HG03342 (cell line): ENCODE measurements around the gene KIFC3.
"Not testable (repeated sequence)": the region's sequence is repeated elsewhere in the genome, so short reads cannot be mapped to it uniquely, and the experiment has no call there.

Source experiments
- ATAC-seq: cut with Tn5 transposase; IDR thresholded peaks from one replicate; pipeline ENCODE4 v1.9.1; 2021; ENCODE audit warnings: mild to moderate bottlenecking, moderate library complexity; ENCODE audit not compliant: unreplicated experiment

KIFC3 gene

DNA sequence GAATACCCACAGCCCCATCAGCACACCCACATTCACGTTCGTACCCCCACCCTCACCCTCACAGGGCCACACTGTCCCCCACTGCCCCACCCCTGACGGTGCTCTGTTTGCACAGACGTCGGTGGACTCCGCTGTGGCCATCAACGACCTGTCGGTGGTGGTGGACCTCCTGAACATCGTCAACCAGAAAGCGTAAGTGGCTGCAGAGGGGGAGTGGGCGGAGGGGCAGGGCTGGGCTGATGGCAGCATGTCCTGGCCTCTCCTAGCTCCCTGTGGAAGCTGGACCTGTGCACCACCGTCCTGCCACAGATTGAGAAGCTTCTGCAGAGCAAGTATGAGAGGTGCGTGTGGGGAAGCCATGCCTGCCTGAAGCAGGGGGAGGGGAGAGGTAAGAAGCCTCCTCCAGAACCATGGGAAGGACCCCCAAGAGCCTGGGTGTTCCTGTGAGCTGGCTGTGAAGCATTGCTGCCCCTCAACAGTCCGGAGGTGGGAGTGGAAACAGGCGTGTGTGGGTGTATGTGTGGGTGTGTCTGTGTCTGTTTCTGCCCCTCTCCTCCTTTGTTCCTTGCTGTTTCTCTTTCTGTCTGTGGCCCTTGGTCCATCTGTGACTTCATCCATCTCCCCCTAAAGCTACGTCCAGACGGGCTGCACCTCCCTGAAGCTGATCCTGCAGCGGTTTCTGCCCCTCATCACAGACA lies 46.4 kb downstream of the KIFC3 start:
- no peak for ATAC-seq

DNA sequence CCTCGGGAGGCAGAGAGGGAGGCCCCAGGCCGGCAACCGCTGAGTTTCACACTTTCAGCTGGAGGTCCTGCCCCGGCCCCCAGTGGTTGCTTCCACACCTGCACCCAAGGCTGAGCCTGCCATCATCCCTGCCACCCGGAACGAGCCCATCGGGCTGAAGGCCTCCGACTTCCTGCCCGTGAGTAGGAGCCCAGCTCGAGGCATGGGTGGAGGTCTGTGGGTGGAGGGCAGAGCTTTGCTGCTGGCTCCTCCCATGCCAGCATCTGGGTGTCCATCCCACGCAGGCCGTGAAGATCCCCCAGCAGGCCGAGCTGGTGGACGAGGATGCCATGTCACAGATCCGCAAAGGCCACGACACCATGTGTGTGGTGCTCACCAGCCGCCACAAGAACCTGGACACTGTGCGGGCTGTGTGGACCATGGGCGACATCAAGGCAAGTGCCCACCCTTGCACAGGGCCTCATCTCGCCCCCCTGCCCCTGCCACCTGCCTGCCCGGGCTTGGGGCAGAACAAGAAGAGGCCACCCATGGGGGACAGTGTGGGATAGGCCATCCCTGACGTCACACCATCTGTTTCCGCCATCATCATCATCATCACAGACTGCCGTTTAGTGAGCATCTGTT lies 47.1 kb downstream of the KIFC3 start:
- no peak for ATAC-seq

DNA sequence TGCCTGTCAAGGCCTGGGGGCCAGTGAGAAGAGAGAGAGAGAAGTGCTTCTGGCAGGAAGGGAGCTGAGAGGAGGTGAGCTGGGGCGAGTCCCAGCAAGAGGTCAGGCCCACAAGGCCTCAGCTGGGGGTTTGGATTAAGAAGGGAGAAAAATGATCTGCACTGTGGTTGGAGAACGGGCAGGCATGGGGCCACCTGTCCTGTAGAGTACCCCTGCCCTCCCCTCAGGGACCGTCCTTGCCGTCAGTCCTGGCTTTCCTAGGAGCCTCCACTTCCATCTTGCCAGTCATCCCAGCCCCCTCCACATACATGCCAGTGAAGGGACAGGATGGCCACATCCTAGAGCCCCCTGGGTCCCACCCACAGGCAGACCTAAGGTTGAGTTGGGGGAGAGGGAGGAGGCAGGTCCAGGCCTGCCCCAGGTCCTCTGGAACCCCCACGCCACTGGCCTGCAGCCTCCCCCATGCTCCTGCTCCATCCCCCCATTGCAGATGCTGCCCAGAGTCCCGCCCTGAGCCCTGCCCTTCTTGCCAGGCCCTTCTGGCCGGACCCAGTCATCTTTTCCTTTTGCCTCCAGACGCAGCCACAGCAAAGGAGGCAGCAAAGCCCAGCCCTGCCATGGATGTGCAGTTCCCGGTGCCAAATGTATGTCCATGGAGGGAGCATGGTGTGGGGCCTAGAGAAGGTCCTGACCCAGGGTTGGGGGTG lies 47.8 kb downstream of the KIFC3 start:
- no peak for ATAC-seq

DNA sequence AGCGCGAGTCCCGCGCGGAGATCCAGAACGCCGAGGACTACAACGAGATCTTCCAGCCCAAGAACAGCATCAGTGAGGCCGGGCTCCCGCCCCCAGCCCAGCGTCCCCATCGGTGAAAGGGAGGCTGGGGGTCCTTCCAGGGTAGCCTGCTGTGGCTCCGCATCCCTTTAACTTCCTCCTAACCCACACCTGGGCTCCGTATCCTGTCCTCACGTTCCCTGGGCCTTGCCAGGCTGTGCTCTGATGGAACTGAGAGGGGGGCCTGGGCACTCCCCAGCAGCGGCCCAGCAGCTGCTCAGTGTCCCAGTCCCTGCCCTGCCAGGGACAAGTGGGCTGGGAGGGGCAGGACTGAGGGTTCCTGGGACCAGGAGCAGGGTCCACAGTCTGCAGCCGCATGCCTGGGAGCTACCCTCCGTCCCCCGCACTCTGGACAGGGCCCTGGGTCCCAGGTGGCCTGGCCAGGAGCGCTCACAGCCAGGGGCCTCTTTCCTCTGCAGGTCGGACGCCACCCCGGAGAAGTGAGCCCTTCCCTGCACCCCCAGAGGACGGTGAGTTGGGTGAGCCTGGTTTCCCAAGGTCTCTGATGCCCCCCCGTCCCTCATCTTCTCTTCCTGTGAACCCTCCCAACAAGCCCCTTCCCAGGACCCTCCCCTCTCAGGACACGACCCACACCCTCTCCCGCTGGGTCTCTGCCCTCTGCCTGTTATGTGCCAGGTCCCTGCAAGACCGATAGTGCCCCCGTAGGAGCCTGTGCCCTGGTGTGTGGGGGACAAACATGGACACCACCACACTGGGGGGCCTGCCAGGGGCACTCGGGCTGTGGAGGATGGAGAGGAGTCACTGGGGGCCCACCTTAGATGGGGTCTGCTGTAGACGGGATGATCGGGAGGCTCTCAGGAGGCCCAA lies 48.6 kb downstream of the KIFC3 start:
- ATAC-seq, result no peak

GRCh38 chr16:57752581-57753447 lies 49.5 kb downstream of the KIFC3 start:
- no peak for ATAC-seq

DNA sequence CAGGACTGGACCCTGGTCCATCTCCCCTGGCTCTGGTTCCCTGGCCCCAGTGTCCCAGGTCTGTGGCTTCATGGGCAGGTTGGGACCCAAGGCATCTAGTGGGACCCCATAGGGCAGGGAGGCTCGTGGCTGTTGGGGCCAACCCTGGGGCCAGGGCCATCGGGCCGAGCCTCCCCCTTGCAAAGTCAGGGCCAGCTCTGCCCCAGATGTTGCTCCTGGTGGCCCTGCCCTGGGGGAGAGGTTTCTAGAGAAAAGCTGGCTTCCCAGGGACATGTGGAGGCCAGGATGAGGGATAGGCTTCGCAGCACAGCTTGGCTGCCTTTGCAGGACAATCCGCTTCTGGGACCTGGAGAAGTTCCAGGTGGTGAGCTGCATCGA lies 50.1 kb downstream of the KIFC3 start:
- ATAC-seq, result no peak

DNA sequence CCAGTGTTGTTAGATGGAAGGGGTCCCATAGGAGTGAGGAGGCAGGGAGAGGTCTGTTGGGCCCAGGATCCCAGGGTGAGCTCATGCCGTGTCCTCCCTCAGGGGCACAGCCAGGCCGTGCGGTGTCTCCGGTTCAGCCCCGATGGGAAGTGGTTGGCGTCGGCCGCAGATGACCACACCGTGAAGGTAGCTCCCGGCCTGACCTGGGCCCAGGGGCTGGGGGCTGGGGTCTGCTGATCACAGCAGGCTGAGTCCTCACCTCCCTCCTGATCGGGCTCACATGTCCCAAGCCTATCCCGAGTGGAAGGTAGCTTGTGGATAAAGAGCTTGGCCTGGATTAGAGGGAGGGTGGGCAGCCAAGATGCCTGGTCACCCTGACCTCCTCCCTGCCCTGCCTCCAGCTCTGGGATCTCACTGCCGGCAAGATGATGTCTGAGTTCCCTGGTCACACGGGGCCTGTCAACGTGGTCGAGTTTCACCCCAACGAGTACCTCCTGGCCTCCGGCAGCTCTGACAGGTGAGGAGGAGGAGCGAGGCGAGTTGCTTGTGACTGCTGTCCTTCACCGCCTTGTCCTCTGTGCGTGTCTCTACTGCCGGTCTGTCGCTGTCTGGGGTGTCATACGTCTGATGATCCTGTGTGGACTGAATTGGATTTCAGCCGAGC lies 50.6 kb downstream of the KIFC3 start:
- ATAC-seq, result no peak

GRCh38 chr16:57750796-57751538 lies 51.3 kb downstream of the KIFC3 start:
- ATAC-seq, result no peak

DNA sequence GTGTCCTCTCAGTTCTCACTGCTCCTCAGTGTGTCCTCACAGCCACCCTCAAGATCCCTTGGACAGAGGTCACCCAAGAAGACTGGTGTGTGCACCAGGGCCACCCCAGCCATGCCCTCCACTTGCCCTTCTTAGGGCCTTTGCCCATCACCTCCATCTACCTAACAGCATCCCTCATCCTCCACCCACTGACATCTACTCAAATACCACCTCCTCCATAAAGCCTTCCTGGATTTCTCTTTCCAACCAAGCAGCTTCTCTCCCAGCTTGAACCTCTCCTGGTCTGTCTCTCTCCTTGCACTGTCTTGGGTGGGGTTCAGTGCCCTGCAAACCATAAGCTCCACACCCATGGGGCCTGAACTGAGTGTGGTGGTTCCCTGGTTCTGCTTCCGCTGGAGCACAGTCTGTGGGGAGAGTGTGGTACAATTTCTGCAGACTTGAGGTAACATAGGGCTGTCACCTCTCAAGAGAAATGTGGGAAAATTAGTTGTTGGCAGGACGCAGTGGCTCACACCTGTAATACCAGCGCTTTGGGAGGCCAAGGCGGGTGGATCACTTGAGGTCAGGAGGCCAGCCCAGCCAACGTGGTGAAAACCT lies 52.3 kb downstream of the KIFC3 start:
- ATAC-seq, result no peak

DNA sequence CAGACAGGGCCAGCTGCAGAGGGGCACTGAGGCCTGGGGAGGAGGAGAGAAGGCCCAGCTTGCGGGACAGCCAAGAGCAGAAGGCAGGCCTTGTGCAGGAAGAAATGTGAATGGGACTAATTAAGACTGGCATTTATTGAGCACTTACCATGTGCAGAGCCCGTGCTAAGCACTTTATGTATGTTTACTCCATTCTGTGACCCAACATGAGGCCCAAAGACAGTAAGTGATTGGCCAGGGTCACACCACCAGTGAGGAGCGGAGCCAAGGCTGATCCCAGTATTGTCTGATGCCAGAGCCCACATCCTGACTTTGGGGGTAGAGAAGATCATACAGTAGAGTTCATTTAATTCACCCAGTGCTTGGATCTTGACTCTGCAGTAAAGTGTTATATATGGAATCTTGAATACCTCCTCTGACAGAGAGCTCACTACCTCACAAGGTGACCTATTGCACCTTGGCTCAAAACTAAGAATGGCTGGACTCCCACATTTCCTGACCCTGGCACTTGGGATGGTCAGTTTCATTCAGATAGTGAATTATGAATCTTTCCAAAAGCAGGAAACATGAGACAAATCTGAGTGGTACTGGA lies 53.1 kb downstream of the KIFC3 start:
- no peak for ATAC-seq

DNA sequence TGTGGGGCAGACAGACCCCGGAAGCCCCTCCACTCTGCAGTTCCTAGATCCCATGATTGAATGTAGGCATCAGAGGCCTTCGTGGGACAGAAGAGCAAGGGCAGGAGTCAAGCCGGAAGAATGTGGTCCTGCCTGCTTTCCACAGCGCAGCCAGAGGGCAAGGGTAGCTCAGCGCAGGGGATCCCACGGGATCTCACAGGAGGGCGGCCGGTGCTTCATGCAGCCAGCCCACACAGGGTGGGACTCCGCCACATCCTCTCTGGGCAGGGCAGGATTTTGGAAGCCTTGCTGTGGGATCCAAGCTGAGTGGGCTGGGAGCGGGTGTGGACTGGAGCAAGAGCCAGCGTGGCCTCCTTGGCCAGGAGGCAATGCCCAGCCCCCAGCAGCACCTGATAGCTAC lies 53.7 kb downstream of the KIFC3 start:
- no peak for ATAC-seq

GRCh38 chr16:57747996-57748395 lies 54.3 kb downstream of the KIFC3 start:
- no peak for ATAC-seq

GRCh38 chr16:57747496-57747895 lies 54.8 kb downstream of the KIFC3 start:
- ATAC-seq, result no peak

- ATAC-seq, result no peak
Observed at GRCh38 chr16:57747091-57747490, 55.2 kb downstream of the KIFC3 start.

- not testable (repeated sequence) for ATAC-seq
Observed at GRCh38 chr16:57746316-57746715, 56.0 kb downstream of the KIFC3 start.

- ATAC-seq, result no peak
Observed at GRCh38 chr16:57745768-57746167, 56.5 kb downstream of the KIFC3 start.

- no peak for ATAC-seq
Observed at GRCh38 chr16:57744642-57744903, 57.7 kb downstream of the KIFC3 start.

DNA sequence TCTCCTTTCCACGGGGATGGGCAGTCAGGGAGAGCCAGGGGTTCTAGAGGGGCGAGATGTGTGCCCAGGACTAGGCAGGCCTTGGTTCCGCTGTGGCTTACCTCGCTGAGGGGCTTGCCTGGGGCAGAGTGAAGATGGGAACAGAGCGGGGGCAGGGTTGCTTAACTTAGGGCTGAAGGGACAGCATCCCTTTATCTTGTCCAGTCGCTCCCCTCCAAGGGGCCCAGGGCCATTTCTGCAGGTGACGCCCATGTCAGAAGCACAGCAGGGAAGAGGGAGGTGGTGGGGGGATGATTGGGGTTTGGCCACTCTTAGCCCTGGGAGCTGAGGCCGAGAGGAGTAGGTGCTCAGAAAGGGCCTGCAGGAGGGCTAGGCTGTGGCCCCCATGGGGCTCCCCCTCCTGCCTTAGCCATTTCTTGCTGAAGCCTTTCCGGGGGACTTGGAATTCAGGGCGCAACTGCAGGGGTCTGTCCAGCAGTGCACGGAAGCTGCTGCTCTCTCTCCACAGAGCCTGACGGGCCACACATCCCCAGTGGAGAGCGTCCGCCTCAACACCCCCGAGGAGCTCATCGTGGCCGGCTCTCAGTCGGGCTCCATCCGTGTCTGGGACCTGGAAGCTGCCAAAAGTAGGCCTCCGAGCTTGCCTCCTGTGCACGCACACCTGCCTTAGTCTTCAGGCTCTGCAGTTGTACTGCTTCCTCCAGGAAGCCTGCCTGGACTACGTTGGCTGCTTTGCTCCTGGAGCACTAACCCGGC lies 58.2 kb downstream of the KIFC3 start:
- ATAC-seq, result no peak
